HG02798 (cell line): ENCODE results near the gene PIP5K1B.
A peak's percentile ranks its signal among the peaks of the same experiment; 100 is the strongest.
"Not testable (repeated sequence)": the region's sequence is repeated elsewhere in the genome, so short reads cannot be mapped to it uniquely, and the experiment has no call there.

Experiments used
- ATAC-seq: cut with Tn5 transposase; IDR thresholded peaks from one replicate; pipeline ENCODE4 v1.9.1; 2021; ENCODE audit warnings: mild to moderate bottlenecking; ENCODE audit not compliant: unreplicated experiment, poor library complexity

The PIP5K1B gene

DNA sequence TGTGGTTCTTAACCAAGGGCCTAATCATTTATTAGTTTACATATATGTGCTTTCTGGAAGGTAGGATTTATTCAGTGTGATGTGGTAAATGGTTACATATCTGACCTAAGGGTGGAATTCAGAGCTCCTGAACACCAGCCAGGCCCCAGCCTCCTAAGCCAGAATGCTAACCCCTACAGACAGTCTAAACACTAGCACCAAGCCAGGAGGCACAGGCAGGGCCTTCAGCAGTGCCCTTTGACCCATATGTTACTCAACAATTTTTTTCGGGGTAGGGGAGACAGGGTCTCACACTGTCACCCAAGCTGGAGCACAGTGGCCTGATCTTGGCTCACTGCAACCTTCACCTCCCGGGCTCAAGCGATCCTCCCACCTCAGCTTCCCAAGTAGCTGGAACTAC, 268.6 kb downstream of the PIP5K1B start:
- no peak for ATAC-seq

DNA sequence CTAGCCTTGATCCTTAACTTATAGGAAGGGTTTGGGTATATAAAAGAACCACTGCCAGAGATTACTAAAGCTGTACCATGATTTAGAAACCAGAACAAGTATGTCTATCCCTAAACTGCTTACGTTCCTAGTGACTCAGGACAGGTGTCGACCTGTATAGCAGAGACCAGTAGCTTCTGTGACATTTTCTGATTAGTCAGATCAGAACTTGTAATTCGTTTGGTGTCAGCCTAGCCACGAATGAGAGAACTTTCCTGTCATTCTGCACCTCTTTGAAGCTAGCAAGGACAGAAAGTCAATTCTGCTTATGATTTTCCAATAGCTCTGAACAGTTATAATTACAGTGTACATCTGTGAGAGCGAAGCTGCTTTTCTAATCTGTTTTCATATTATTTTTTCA, 269.4 kb downstream of the PIP5K1B start:
- ATAC-seq, result peak; percentile 94

DNA sequence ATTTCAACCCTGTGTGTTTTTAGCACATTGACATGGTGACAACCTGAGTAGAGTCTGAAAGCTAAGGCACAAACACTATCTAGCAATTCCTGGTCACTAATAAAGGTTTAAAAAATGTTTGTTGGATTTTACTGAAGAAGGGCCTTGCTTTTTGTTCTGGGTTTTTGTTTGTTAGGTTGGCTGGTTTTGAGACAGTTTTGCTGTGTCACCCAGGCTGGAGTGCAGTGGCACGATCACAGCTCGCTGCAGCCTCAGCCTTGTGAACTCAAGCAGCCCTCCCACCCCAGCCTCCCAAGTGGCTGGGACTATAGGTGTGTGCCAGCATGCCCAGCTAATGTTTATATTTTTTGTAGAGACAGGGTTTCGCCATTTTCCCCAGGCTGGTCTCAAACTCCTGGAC, 269.9 kb downstream of the PIP5K1B start:
- no peak for ATAC-seq

DNA sequence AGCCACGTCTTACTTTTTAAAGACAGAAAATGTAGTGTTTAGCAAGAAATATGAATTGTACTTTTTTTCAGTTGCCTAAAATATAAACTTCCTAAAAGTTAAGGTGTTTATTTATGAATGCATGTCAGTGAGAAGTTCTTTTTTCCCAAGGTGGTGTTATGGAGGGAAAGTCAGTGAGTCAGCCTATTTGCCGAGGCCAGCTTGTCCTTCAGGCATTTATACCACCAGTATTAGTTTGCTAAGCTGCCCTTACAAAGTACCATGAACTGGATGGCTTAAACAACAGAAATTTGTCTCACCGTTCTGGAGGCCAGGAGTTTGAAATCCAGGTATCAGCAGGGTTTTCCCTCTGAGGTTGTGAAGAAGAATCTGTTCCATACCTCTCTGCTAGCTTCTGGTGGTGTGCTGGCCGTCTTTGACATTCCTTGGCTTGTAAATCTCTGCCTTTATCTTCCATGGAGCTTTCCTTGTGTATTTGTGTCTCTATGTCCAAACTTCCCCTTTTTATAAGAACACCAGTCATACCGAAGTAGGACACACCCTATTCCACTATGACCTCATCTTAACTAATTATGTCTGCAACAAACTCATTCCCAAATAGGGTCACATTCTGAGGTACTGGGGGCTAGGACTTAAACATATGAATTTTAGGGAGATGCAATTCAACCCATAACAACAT, 270.5 kb downstream of the PIP5K1B start:
- no peak for ATAC-seq

DNA sequence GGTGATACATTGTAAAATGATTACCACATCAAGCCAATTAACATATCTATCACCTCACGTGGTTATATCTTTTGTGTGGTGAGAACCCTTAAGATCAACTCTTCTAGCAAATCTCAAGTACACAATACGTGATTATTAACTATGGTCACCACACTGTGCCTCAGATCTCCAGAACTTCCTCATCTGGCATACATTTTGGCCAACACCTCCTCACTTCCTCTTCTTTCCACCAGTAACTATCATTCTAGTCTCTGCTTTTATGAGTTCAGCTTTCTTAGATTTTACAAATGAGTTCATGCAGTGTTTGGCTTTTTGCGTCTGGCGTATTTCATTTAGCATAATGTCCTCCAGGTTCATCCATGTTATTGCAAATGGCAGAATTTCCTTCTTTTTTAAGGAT, 273.0 kb downstream of the PIP5K1B start:
- no peak for ATAC-seq

DNA sequence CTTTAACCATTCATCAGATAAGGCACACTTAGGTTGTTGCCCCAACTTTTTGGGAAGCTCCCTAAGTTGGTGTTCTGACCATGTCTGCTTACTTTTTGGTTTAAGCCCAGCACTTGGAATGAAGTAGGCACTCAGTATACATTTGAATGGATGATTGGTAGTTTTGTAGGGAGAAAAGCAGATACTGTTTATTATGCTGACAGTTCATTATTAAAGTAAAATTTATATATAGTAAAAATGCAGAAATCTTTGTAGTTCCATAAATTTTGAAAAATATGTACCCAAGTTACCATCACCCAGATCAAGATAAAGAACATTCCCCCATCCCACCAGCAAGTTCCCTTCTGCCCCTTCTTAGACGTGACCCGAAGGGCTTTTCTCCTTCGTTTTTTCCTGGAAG, 273.5 kb downstream of the PIP5K1B start:
- no peak for ATAC-seq

DNA sequence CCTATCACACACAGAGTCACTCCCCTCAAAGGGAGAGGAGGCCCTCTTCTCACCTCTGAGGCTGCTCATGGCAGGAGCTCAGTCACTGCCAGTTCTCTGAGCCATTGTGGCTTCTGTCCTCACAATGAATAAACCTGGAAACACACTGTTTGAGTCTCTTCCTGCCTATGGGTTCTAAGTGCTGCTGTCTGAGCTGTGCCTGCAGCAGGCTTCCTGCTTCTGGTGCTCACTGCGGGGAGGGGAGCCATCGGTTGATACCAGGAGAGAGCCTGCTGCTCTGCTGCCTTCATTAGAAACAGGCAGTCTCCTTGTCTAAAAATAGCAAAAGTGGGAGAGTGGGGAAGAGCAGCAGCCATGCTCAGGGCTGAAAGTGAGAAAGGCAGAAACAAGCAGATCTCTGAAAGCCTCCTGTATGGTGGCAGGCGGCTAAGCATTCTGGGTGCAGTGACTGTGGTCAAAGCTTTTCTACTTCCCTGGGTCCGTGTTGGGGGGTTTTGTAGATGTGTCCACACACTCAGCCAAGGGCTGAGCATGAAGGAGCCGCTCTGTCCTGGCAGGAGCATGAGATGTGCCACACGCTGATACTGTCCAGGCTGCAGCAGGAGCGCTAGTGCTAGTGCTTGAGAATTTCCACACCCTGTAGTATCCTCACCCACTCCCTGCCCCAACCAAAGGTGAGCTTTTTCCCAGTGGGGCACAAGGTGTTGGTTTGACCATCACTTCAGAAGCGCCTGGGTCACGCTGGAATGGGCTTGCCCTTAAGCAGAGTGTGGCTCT, 274.7 kb downstream of the PIP5K1B start:
- no peak for ATAC-seq

DNA sequence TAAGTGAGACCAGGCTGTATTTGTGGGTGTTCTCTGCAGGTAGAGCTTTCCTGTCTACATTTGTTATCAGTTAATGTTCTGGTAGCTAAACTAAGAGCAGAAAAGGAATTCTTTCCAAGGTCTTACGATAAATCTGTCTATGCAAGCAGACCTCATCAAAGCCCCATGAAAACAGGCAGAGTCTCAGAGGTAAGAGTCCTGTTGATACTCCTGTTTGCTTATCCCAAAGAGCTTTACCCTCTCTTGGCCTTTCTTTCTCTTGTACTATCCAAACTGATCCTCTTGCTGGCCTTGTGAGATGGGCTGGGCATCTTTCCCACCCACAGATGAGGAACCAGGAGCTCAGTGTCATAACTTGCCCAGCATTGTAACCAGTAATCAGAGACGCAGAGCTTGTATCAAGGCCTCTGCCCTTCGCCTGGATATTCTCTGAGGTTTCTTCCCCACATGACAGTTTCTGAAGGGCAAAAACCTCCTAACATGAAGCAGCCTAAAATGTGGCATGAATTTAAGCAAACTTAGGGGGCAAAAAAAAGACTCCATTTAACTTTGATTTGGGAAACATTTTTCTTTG, 275.4 kb downstream of the PIP5K1B start:
- ATAC-seq, result no peak

DNA sequence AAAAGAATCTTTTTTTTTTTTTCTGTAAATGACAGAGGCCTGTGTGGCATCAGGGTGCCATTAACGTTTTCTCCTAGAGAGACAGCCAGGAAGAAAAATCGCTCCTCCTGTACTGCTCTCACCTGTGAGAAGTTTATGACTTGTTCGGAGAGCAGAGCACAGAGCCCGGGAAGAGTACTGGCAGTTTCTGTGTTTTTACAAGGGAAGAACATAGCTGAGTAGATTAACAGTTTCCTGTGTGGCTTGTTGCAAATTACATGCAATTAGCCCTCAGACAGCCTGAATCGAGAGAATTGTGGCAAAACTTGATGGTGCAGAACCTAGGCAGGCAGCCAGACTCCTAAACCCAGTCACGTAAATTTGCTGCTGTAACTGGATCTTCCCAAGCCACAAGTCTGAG, 276.7 kb downstream of the PIP5K1B start:
- ATAC-seq, result peak; percentile 40

DNA sequence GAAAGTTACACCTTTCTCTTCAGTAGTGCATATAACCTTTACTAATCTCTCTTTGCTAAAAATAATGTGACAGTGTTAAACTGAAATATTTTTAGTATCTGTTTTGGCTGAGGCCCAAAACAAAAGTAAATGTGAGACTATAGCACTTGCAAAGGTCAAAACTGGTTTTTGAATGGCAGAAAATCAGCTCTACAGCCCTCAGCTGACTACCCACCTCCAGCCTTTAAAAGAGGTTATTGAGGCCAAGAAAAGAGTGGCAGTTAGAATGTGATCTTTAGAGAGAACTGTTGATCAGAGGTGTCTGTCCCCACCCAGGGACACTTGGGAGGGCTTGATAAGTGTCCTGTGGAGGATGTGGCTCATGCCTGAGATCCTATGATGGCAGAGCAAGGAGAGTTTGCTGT, 278.0 kb downstream of the PIP5K1B start:
- peak; percentile 56 for ATAC-seq

DNA sequence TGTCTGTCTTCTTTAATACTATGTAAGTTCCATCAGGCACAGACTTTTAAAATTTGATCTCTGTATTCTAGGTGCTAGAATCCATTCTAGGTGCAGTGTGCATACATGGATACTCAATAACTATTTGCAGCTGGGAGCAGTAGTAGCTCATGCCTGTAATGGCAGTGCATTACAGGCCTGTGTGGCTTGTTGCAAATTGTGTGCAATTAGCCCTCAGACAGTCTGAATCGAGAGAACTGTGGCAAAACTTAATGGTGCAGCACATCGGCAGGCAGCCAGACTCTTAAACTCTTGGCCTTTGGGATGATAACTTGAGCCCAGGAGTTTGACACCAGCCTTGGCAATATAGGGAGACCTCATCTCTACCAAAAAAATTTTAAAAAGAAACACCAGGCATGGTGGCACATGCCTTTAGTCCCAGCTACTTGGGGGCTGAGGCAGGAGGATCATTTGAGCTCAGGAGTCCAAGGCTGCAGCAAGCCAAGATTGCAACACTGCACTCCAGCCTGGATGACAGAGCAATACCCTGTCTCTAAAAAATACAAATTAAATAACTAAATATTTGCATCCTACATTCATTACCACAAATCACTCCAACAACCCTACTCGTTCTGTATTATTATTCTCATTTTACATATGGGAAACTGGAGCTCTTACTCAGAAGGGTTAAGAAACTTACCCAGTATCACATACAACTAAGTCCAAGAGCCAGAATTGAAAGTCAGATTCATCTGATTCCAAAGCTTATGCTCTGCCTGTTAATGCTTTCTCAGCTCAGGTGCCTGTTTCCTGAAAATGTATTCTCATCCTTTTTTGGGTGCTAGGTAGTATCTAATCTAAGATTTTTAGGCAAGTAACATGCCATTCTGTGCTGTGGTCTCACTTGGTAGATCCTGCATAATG, 278.7 kb downstream of the PIP5K1B start:
- peak; percentile 31 for ATAC-seq

DNA sequence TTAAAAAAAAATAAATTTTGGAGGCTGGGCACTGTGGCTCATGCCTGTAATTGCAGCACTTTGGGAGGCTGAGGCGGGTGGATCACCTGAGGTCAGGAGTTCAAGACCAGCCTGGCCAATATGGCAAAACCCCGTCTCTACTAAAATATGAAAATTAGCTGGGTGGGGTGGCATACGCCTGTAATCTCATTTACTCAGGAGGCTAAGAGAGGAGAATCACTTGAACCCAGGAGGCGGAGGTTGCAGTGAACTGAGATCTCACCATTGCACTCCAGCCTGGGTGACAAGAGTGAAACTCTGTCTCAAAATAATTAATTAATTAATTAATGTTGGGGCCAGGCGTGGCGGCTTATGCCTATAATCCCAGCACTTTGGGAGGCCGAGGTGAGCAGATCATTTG, 281.9 kb downstream of the PIP5K1B start:
- ATAC-seq, result not testable (repeated sequence)

DNA sequence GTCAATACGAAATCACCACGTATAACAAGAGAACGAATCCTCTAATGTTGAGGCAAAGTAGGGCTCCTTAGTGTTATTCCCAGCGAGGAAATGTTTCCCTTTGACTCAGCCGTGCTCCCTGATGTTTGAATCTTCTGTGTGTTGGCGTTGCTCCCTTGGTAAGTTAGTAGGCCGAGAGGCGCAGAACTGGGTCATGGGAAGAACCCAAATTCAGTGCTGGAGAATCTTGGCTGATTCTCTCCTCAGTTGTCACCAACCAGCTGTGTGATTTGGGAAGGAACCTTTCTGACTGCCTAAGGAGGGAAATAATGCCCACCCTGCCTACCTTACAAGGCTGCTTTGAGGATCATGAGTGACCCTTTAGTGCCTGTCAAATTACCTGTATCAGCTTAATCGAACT, 286.4 kb downstream of the PIP5K1B start:
- ATAC-seq, result no peak

DNA sequence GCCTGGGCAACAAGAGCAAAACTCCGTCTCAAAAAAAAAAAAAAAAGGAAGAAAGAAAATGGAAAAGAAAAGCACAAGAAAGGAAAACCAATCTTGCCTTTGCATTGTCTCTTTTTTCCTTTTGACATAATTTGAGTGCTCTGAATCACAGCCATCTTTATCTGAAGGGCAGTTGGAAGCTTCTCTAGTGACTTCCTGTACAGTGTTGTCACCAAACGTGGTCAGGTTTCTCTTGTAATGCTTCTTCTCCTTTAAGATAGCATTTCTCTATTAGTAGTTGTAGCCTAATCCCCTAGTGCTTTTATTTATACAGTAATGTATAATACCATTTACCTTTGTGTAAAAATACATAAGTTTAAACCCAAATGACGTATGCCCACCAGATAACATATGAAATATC, 290.7 kb downstream of the PIP5K1B start:
- ATAC-seq, result no peak

DNA sequence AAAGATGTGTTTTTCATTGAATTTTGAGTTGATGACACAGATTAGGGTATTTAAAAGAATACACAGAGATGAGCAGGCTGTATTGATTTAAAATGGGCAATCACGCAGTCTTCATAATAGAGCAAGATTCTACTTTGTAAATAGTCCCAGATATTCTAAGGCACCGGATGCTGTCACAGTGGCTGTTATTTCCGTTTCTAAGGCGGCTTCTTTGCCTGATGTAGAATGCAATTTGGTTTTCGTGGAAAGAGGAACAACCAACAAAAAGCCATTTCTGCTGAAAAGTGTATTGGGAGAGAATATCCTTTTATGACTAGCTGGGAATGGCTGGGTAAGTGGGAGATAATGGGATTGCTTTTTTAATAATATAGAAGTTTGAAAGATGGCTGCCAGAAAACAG, 291.4 kb downstream of the PIP5K1B start:
- no peak for ATAC-seq

DNA sequence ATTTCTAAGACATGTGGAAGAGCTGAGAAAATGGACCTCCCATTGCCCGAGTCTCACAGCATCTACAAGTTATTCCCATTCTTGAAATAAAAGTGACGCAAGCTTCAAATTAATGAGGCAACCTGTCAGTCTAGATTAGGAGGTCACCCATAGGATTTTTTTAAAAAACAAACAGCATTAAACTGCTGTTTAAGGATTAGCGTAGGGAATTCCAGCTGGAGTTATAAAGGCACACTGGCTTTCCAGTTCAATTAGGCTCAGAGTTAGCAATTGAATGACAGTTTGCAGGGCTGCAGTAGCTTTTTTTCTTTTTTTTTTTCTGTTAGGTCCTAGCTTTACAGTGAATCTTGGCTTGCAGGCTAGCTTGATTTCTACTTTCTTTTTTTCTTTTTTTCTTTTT, 292.6 kb downstream of the PIP5K1B start:
- ATAC-seq, result no peak

DNA sequence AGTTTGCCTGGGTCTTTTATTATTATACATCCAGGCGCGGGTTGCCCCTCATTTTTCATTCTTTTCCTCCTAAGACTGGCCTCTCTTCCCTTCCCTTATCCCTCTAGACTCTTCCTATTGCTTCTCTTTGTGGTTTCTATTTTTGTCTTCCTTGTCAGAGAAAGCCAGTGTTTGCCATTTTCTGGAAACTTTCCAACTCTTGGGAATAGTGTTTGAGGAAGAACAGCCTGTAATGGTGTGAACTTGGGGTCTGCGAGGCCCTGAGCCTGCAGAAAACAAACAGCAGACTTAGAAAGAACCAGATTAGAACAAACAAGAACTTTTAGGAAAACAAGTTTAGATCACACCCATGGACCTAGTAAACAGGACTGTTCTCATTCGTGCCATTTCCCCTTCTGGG, 293.3 kb downstream of the PIP5K1B start:
- no peak for ATAC-seq

DNA sequence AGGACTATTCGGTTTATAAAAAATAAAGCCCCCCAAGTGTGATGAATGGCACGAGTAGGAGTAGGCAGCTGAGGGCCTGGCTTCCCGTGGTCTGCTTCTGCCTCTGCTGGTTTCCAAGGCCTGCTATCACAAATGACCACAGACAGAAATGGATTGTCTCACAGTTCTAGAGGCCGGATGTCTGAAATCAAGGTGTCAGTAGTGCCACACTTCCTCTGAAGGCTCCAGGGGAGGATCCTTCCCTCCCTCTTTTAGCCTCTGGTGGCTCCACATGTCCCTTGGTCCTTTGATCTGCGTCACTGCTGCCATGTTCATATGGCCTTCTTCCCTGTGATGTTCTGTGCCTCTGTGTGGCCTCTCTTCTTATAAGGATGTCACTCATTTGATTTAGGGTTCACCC, 293.8 kb downstream of the PIP5K1B start:
- no peak for ATAC-seq

DNA sequence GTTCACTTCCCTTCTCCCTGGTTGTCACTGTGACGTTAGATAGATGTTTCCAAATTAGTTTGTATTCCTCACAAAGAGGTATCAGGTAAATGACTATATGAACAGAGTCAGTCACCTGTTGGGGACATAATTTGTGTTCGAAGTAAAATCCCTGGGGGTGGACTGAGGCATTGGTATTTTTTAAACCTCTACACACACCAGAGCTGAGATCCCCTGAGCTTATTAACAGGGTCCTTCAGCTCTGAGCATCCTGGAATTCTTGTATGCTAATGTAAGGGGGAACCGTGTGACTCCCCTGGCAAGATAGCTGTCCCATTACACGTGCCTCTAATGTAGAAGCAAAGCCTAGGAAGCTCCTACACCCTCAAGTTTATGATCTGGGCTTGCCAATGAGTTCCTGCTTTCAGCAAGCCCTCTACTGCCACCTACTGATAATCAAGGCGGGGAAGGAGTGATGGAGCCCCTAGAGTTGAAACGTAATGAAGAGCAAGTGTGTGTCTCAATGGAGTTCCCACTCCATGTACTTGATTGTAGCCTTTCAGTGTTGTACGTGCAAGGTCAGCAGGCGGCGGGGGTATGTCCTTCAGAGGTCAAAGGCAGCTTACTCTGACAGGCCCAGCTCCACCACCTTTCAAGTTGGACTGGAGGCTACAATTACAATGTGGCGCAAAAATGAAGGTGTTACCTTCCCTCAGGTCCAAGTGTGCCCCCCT, 294.5 kb downstream of the PIP5K1B start:
- ATAC-seq, result peak; percentile 89

DNA sequence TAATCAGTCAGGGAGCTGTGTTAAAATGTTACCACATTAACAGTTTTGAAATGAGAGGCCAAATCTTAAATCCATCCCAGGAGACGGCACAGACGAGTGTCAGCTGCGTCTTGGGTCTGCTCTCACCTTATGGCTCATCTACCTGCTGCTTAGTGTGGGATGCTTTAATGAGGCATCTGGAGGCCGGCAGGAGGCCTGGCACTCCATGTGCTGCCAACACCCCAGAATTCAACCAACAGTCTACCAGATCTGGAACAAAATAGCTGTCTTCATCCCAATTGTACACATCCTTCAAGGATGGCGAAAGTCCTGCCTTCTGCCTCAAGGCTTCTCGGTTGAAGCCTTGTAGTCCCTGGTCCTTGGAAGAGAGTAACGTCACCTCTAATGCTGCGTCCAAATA, 296.9 kb downstream of the PIP5K1B start:
- ATAC-seq, result no peak
